K562 (cell line): ENCODE measurements around the gene EPHA2. TPM values are rescaled to one million over a fixed set of nuclear protein-coding genes. Genes with fewer than 3 reads are reported as not detected.

Experiments used
- BCL6 ChIP-seq: fragments of 250-450 bp; sonication (Bioruptor Pico); IDR thresholded peaks from 2 replicates; pipeline ENCODE4 v1.4.0; 2020
- CHD2 ChIP-seq: IDR thresholded peaks from 2 replicates; pipeline ENCODE4 v1.6.1; 2011; ENCODE audit warnings: low read depth, low read length
- ETV5 ChIP-seq: sonication (generic); formaldehyde crosslinking; IDR thresholded peaks from 2 replicates; pipeline ENCODE4 v1.4.0; 2020; ENCODE audit warnings: low read depth, mild to moderate bottlenecking, missing genetic modification reagents
- KDM1A ChIP-seq, 2 experiments: fragments of 450-650 bp; IDR thresholded peaks; 2 replicates each; pipeline ENCODE4 v1.6.1; 2016; ENCODE audit warnings: mild to moderate bottlenecking in 2 of 2
- NCOR1 ChIP-seq: fragments of 450-650 bp; IDR thresholded peaks from 2 replicates; pipeline ENCODE4 v1.6.1; 2016; ENCODE audit warnings: mild to moderate bottlenecking, moderate library complexity
- NRF1 ChIP-seq, 2 experiments: fragments of 450-650 bp; IDR thresholded peaks in 1 of 2; conservative IDR thresholded peaks in 1 of 2; 2 replicates each; pipeline ENCODE4 v1.6.1; 2014; ENCODE audit warnings: mild to moderate bottlenecking in 2 of 2
- WHSC1 ChIP-seq: IDR thresholded peaks from one replicate; pipeline ENCODE4 v1.6.1; 2012; ENCODE audit warnings: low read length, control low read depth, inconsistent platforms
- ZBTB8A ChIP-seq: fragments of 450-650 bp; IDR thresholded peaks from 2 replicates; pipeline ENCODE4 v1.6.1; 2018; ENCODE audit warnings: mild to moderate bottlenecking, moderate library complexity; ENCODE audit not compliant: partially characterized antibody
- ZNF79 ChIP-seq: fragments of 250-450 bp; sonication (Bioruptor Pico); IDR thresholded peaks from 2 replicates; pipeline ENCODE4 v1.4.0; 2020; ENCODE audit warnings: low read depth, mild to moderate bottlenecking, moderate library complexity
- polyA plus RNA-seq, 8 experiments: library from polyadenylated mRNA; depleted of rRNA in 4 of 8; stranded (reverse) in 5 of 8; unstranded in 3 of 8; fragments of >200 nt; fragmentation: Nextera tagmentation in 2 of 8; fragmentation: Illumina TruSeq in 1 of 8; extraction: Ambion mirVana in 2 of 8; extraction: Trizol in 1 of 8; gene quantifications; 2 replicates each; pipeline versions ENCODE4 v1.2.1 to v1.2.3, GENCODE V29; 2011 to 2014; ENCODE audit warnings: inconsistent platforms in 1 of 8, missing spikeins in 1 of 8
- total RNA-seq, 7 experiments: library from RNA; depleted of rRNA in 6 of 7; stranded (reverse); fragments of >200 nt in 6 of 7; fragmentation: Illumina TruSeq in 2 of 7; extraction: Trizol in 2 of 7; gene quantifications; 2 replicates each; pipeline versions ENCODE4 v1.2.1 to v1.2.3, GENCODE V29; 2011 to 2021; ENCODE audit warnings: low replicate concordance in 1 of 7
- TF ChIP-seq, protein P1 (sequence below): sonication (generic); formaldehyde crosslinking; IDR thresholded peaks from 2 replicates; pipeline ENCODE4 v1.8.1; 2023; ENCODE audit warnings: missing genetic modification reagents, mild to moderate bottlenecking, borderline replicate concordance
- TF ChIP-seq, protein P2 (sequence below): sonication (generic); formaldehyde crosslinking; IDR thresholded peaks from 2 replicates; pipeline ENCODE4 v1.8.0; 2023; ENCODE audit warnings: missing genetic modification reagents, mild to moderate bottlenecking, borderline replicate concordance
- TF ChIP-seq, protein P3 (sequence below): fragments of 250-450 bp; sonication (Bioruptor Pico); IDR thresholded peaks from 2 replicates; pipeline ENCODE4 v1.4.0; 2020; ENCODE audit warnings: mild to moderate bottlenecking, moderate library complexity, borderline replicate concordance
- TF ChIP-seq, protein P4 (sequence below): fragments of 450-650 bp; formaldehyde crosslinking; IDR thresholded peaks from 2 replicates; pipeline ENCODE4 v1.4.0; 2020; ENCODE audit warnings: mild to moderate bottlenecking, moderate library complexity

Gene EPHA2
- total and polyA plus RNA-seq, 9 of the 15 experiments (the other 6 are each of a cell fraction or from before 2014, with no cell fraction given) = 0.04 to 0.40 (median 0.07) TPM; not detected in 4

DNA sequence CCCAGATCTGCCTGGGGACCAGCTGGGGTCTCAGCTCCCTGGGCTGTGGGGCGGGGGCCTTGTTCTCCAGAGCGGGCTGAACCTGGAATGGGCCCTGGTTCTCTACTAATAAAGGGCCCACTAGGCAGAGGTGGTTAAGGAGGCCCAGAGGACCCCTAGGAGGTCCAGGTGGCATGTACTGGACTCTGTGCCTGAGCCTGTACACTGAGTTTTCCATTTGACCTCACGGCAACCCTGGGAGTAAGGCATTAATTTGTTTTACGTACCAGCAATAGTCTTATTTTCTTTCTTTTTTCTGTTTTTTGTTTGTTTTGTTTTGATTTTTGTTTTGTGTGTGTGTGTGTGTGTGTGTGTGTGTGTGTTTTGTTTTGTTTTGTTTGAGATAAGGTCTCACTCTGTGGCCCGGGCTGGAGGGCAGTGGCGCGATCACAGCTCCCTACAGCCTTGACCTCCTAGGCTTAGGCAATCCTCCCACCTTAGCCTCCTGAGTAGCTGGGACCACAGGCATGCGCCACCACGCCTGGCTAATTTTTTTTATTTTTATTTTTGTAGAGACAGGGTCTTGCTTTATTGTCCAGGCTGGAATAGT lies 62.9 kb downstream of the EPHA2 start (continued):
- TF ChIP-seq, protein P1, sequence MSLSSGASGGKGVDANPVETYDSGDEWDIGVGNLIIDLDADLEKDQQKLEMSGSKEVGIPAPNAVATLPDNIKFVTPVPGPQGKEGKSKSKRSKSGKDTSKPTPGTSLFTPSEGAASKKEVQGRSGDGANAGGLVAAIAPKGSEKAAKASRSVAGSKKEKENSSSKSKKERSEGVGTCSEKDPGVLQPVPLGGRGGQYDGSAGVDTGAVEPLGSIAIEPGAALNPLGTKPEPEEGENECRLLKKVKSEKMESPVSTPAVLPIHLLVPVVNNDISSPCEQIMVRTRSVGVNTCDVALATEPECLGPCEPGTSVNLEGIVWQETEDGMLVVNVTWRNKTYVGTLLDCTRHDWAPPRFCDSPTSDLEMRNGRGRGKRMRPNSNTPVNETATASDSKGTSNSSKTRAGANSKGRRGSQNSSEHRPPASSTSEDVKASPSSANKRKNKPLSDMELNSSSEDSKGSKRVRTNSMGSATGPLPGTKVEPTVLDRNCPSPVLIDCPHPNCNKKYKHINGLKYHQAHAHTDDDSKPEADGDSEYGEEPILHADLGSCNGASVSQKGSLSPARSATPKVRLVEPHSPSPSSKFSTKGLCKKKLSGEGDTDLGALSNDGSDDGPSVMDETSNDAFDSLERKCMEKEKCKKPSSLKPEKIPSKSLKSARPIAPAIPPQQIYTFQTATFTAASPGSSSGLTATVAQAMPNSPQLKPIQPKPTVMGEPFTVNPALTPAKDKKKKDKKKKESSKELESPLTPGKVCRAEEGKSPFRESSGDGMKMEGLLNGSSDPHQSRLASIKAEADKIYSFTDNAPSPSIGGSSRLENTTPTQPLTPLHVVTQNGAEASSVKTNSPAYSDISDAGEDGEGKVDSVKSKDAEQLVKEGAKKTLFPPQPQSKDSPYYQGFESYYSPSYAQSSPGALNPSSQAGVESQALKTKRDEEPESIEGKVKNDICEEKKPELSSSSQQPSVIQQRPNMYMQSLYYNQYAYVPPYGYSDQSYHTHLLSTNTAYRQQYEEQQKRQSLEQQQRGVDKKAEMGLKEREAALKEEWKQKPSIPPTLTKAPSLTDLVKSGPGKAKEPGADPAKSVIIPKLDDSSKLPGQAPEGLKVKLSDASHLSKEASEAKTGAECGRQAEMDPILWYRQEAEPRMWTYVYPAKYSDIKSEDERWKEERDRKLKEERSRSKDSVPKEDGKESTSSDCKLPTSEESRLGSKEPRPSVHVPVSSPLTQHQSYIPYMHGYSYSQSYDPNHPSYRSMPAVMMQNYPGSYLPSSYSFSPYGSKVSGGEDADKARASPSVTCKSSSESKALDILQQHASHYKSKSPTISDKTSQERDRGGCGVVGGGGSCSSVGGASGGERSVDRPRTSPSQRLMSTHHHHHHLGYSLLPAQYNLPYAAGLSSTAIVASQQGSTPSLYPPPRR (CRISPR knock-in tag) = no peak
- TF ChIP-seq ETV5 = no peak
- TF ChIP-seq BCL6 = no peak
- no peak for TF ChIP-seq WHSC1
- TF ChIP-seq, protein P2, sequence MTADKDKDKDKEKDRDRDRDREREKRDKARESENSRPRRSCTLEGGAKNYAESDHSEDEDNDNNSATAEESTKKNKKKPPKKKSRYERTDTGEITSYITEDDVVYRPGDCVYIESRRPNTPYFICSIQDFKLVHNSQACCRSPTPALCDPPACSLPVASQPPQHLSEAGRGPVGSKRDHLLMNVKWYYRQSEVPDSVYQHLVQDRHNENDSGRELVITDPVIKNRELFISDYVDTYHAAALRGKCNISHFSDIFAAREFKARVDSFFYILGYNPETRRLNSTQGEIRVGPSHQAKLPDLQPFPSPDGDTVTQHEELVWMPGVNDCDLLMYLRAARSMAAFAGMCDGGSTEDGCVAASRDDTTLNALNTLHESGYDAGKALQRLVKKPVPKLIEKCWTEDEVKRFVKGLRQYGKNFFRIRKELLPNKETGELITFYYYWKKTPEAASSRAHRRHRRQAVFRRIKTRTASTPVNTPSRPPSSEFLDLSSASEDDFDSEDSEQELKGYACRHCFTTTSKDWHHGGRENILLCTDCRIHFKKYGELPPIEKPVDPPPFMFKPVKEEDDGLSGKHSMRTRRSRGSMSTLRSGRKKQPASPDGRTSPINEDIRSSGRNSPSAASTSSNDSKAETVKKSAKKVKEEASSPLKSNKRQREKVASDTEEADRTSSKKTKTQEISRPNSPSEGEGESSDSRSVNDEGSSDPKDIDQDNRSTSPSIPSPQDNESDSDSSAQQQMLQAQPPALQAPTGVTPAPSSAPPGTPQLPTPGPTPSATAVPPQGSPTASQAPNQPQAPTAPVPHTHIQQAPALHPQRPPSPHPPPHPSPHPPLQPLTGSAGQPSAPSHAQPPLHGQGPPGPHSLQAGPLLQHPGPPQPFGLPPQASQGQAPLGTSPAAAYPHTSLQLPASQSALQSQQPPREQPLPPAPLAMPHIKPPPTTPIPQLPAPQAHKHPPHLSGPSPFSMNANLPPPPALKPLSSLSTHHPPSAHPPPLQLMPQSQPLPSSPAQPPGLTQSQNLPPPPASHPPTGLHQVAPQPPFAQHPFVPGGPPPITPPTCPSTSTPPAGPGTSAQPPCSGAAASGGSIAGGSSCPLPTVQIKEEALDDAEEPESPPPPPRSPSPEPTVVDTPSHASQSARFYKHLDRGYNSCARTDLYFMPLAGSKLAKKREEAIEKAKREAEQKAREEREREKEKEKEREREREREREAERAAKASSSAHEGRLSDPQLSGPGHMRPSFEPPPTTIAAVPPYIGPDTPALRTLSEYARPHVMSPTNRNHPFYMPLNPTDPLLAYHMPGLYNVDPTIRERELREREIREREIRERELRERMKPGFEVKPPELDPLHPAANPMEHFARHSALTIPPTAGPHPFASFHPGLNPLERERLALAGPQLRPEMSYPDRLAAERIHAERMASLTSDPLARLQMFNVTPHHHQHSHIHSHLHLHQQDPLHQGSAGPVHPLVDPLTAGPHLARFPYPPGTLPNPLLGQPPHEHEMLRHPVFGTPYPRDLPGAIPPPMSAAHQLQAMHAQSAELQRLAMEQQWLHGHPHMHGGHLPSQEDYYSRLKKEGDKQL (CRISPR knock-in tag) = no peak
- no peak for TF ChIP-seq ZNF79
- TF ChIP-seq, protein P3, sequence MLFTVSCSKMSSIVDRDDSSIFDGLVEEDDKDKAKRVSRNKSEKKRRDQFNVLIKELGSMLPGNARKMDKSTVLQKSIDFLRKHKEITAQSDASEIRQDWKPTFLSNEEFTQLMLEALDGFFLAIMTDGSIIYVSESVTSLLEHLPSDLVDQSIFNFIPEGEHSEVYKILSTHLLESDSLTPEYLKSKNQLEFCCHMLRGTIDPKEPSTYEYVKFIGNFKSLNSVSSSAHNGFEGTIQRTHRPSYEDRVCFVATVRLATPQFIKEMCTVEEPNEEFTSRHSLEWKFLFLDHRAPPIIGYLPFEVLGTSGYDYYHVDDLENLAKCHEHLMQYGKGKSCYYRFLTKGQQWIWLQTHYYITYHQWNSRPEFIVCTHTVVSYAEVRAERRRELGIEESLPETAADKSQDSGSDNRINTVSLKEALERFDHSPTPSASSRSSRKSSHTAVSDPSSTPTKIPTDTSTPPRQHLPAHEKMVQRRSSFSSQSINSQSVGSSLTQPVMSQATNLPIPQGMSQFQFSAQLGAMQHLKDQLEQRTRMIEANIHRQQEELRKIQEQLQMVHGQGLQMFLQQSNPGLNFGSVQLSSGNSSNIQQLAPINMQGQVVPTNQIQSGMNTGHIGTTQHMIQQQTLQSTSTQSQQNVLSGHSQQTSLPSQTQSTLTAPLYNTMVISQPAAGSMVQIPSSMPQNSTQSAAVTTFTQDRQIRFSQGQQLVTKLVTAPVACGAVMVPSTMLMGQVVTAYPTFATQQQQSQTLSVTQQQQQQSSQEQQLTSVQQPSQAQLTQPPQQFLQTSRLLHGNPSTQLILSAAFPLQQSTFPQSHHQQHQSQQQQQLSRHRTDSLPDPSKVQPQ = no peak
- TF ChIP-seq ZBTB8A = no peak
- peak; percentile 62 to 68 for TF ChIP-seq KDM1A (IDR thresholded peaks at IDR 0.05)
- TF ChIP-seq NCOR1 = no peak
- TF ChIP-seq, protein P4, sequence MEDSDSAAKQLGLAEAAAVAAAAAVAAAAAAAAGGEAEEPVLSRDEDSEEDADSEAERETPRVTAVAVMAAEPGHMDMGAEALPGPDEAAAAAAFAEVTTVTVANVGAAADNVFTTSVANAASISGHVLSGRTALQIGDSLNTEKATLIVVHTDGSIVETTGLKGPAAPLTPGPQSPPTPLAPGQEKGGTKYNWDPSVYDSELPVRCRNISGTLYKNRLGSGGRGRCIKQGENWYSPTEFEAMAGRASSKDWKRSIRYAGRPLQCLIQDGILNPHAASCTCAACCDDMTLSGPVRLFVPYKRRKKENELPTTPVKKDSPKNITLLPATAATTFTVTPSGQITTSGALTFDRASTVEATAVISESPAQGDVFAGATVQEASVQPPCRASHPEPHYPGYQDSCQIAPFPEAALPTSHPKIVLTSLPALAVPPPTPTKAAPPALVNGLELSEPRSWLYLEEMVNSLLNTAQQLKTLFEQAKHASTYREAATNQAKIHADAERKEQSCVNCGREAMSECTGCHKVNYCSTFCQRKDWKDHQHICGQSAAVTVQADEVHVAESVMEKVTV (CRISPR knock-in tag) = no peak
- no peak for TF ChIP-seq NRF1 (conservative IDR thresholded peaks at IDR 0.05 in 1 of 2, IDR thresholded peaks at IDR 0.05 in 1 of 2)
- TF ChIP-seq CHD2 = no peak
